ENCODE data around the gene VCX3A.

The VCX3A gene

DNA sequence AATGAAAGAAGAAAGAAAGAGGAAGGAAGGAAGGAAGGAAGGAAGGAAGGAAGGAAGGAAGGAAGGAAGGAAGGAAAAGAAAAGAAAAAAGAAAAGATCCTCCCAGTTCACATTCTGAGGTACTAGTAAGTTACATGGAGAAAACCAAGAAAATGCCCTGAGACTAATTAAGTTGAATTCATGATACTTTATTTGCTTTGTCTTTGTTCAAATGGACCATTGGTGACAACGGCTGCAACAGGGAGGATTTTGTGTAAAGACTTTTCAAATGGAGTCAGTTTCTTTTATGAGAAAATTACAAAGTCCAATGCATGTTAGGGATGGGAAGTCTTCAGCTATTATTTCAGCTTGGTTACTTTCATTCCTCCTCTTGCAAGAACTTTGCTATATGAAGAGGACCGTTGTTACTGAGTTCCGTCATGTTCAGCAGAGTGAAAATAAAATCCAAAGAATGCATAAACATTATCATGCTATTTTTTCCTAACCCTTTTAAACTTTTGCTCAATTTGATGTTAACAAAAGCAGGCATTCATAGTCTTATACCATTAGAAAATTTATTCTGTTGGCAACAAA lies 8.3 kb downstream of the VCX3A start:
- TF ChIP-seq, protein P1, sequence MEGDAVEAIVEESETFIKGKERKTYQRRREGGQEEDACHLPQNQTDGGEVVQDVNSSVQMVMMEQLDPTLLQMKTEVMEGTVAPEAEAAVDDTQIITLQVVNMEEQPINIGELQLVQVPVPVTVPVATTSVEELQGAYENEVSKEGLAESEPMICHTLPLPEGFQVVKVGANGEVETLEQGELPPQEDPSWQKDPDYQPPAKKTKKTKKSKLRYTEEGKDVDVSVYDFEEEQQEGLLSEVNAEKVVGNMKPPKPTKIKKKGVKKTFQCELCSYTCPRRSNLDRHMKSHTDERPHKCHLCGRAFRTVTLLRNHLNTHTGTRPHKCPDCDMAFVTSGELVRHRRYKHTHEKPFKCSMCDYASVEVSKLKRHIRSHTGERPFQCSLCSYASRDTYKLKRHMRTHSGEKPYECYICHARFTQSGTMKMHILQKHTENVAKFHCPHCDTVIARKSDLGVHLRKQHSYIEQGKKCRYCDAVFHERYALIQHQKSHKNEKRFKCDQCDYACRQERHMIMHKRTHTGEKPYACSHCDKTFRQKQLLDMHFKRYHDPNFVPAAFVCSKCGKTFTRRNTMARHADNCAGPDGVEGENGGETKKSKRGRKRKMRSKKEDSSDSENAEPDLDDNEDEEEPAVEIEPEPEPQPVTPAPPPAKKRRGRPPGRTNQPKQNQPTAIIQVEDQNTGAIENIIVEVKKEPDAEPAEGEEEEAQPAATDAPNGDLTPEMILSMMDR (IDR thresholded peaks at IDR 0.05; ENCODE audit: low read depth, low read length), result no peak
- H3K4me3 ChIP-seq (replicated peaks in 1 of 2; ENCODE audit: low read depth in 2 of 2, low read length in 2 of 2), result no peak overlapping the region
- no peak for DNase-seq (ENCODE audit: low read depth in 2 of 2)

DNA sequence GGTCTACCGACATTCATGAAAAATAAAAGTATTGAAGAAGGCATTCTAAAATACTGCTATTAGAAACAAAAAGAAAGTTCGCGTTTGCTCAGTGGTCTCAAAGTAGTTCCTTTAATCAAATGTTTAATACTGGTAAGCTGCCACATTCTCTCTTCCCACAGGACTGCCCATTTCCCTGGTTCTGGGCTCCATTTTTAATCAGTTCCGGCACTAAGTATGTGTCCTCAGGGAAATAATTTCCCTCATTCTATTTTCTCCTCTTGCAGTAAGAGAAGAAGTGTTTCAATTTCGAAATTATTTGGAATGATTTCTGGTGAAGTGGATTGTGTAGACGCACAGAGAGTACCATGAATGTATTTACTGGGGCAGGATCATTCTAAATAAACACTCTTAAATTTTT lies 17.5 kb downstream of the VCX3A start:
- no peak overlapping the region for H3K4me3 ChIP-seq (replicated peaks in 1 of 2; ENCODE audit: low read depth in 2 of 2, low read length in 2 of 2)
- TF ChIP-seq, protein P1 (IDR thresholded peaks at IDR 0.05; ENCODE audit: low read depth, low read length), result no peak
- DNase-seq (ENCODE audit: low read depth in 2 of 2), result no peak

DNA sequence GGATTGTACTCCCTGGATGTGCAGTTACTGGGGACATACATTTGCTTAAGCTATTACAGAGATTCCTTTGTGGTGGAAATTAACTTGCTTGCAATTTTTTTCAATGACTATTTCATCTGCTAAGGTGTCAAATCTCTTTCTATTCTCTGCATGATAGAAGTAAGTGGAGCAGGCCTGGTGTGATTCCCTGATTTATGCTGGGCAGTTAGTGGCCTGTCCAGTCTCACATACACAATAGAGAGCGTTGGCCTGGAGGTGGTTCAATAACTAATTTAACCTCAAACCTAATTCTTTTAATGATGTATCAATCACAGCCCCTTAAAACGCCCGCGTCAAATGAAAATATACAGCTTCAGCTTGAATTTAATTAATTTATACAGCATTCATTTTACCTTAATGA lies 28.5 kb downstream of the VCX3A start:
- H3K4me3 ChIP-seq (replicated peaks in 1 of 2; ENCODE audit: low read depth in 2 of 2, low read length in 2 of 2), result no peak overlapping the region
- DNase-seq (ENCODE audit: low read depth in 2 of 2), result no peak
- TF ChIP-seq, protein P1 (IDR thresholded peaks at IDR 0.05; ENCODE audit: low read depth, low read length), result no peak

DNA sequence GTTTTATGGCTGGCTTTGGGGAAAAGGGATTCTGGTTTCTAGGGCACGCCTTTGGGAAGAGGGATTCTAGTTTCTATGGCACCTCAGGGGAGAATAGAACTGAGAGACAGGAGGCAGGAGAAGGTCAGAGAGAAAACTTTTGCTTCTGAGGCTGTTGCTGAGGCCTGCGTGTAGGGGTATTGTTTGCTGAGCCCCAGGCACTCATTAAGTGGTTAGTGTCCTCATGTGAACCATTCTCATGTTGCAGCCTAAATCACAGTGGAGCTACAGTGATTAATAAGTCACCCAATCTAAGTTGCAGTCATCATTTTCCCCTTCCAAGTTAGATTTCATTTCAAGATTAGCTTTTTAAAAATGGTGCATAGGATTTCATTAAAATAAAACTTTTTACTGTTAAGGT lies 29.0 kb downstream of the VCX3A start:
- H3K4me3 ChIP-seq (replicated peaks in 1 of 2; ENCODE audit: low read depth in 2 of 2, low read length in 2 of 2), result no peak overlapping the region
- DNase-seq (ENCODE audit: low read depth in 2 of 2), result no peak
- TF ChIP-seq, protein P1 (IDR thresholded peaks at IDR 0.05; ENCODE audit: low read depth, low read length), result no peak

DNA sequence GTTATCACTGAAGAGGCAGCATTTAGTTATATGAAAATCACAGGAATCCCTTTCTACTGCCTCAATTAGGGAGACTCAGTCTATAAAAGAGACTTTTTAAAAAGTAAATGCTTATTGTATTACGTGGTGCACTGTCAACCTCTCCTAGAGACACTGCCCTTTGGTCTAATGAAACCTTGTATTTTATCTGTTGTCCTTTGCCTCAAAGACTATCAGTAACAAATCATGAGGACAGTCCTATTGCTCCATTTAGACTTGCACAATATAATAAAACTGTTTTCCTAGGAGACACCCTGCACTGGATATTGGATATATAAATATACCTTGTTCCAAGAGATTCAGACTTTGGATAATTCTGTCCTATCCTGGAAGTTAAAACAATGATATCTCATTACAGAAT lies 34.2 kb downstream of the VCX3A start:
- TF ChIP-seq, protein P1 (IDR thresholded peaks at IDR 0.05; ENCODE audit: low read depth, low read length), result no peak
- no peak for DNase-seq (ENCODE audit: low read depth in 2 of 2)

DNA sequence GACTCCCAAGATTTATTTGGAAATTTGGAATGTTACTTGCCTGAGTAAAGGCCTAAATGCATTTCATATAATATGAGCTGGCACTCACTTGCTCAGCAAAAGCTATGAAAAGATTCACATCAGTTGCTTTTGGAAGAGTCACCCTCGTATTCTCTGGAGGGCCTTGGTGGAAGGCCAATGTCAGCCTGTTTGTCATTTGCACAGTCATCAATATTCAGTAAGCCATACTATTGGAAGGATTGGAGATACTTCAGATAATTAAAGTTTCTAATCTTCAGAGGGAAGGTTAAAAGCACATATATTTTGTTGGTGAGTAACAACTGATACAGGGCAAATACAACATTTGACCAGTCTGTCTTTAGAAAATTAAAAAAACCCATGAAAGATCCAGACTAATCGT lies 36.6 kb downstream of the VCX3A start:
- DNase-seq (ENCODE audit: low read depth in 2 of 2), result no peak
- TF ChIP-seq, protein P1 (IDR thresholded peaks at IDR 0.05; ENCODE audit: low read depth, low read length), result no peak
- no peak overlapping the region for H3K4me3 ChIP-seq (replicated peaks in 1 of 2; ENCODE audit: low read depth in 2 of 2, low read length in 2 of 2)

More for the DNA sequence above, 34.2 kb downstream of the VCX3A start:
- no peak overlapping the region for H3K4me3 ChIP-seq (replicated peaks in 1 of 2; ENCODE audit: low read depth in 2 of 2, low read length in 2 of 2)
